ENCODE data around the gene DDX42.
"Not testable (repeated sequence)": the region's sequence is repeated elsewhere in the genome, so short reads cannot be mapped to it uniquely, and the experiment has no call there.

Gene DDX42

GRCh38 chr17:63859257-63859656, 85.3 kb downstream of the DDX42 start:
- no peaks in the 10 kb centered on the region for H3K4me1 ChIP-seq
- no peaks in the 10 kb centered on the region for H3K79me2 ChIP-seq
- no peaks in the 10 kb centered on the region for H3K27me3 ChIP-seq (ENCODE audit: control insufficient read depth, insufficient read depth, low read length)
- no peak overlapping the region for H3K9ac ChIP-seq
- H3K36me3 ChIP-seq (ENCODE audit: control insufficient read depth, insufficient read depth, low read length) = no peaks in the 10 kb centered on the region
- no peak overlapping the region for H3K4me2 ChIP-seq (ENCODE audit: low read length)
- no peak for TF ChIP-seq CTCF (IDR thresholded peaks at IDR 0.05)
- no peak overlapping the region for H3K27ac ChIP-seq
- H3K4me3 ChIP-seq (ENCODE audit: low read depth, low read length) = no peak overlapping the region
- no peaks in the 10 kb centered on the region for H3K9me3 ChIP-seq (ENCODE audit: control insufficient read depth, low read length)
- no peak overlapping the region for H2AFZ ChIP-seq

- H3K79me2 ChIP-seq; H3K36me3 ChIP-seq (ENCODE audit: control insufficient read depth, insufficient read depth, low read length); H3K4me1 ChIP-seq; H3K4me3 ChIP-seq (ENCODE audit: low read depth, low read length); H3K4me2 ChIP-seq (ENCODE audit: low read length); H3K9me3 ChIP-seq (ENCODE audit: control insufficient read depth, low read length); H2AFZ ChIP-seq; H3K9ac ChIP-seq; H3K27ac ChIP-seq; H3K27me3 ChIP-seq (ENCODE audit: control insufficient read depth, insufficient read depth, low read length): not testable (repeated sequence)
Measured at GRCh38 chr17:63866625-63867024, 92.7 kb downstream of the DDX42 start.

All from parathyroid adenoma (tissue), 2 donors.